ENCODE data around the gene LRP1B.

DNA sequence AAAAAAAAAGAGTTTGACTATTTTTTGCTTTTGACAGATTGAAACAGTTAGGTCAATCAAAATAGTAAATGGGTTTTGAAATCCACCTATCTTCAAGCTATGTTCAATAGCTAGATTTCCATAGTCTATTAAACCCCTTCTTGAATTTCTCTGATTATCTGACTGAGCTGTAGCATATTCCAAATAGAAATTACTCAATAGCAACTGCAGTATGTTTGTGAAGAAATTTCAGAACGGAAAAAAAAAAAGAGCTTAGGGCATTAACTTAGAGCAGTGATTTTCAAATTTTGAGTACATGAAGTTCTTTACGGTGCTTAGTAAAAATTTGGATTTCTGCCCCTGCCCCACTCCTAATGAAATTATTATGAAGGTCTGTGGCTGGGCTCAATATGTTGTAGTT, 432.3 kb downstream of the LRP1B start:
- no peak for TF ChIP-seq POLR2A (IDR thresholded peaks at IDR 0.05)
- no peak for TF ChIP-seq CTCF (IDR thresholded peaks at IDR 0.05)

All from thyroid gland (tissue), 4 donors.